Measurements from ENCODE around the gene FOXL2.

The FOXL2 gene

GRCh38 chr3:138923531-138923994, 23.4 kb downstream of the FOXL2 start:
- DNase-seq = peak; percentile 39 to 80

- peak in 1 of 2 experiments; percentile 22 for DNase-seq
These were observed 24.5 kb downstream of the FOXL2 start for GRCh38 chr3:138922400-138922799.

GRCh38 chr3:138921316-138922292, 25.3 kb downstream of the FOXL2 start:
- DNase-seq = peak in 1 of 2 experiments; percentile 57

GRCh38 chr3:138919325-138919724, 27.6 kb downstream of the FOXL2 start:
- no peak for DNase-seq

GRCh38 chr3:138916824-138917223, 30.1 kb downstream of the FOXL2 start:
- no peak for DNase-seq

GRCh38 chr3:138915503-138916498, 31.1 kb downstream of the FOXL2 start:
- DNase-seq = peak; percentile 61 to 82

GRCh38 chr3:138914870-138915502, 32.0 kb downstream of the FOXL2 start:
- DNase-seq = peak in 1 of 2 experiments; percentile 61

GRCh38 chr3:138913766-138914165, 33.2 kb downstream of the FOXL2 start:
- DNase-seq = no peak

GRCh38 chr3:138912237-138912636, 34.7 kb downstream of the FOXL2 start:
- no peak for DNase-seq

- DNase-seq = no peak
These were observed 35.3 kb downstream of the FOXL2 start for GRCh38 chr3:138911621-138912020.

GRCh38 chr3:138909904-138910303, 37.0 kb downstream of the FOXL2 start:
- DNase-seq = no peak

GRCh38 chr3:138908846-138909245, 38.1 kb downstream of the FOXL2 start:
- no peak for DNase-seq

GRCh38 chr3:138907539-138907938, 39.4 kb downstream of the FOXL2 start:
- DNase-seq = no peak

GRCh38 chr3:138902171-138902570, 44.8 kb downstream of the FOXL2 start:
- no peak for DNase-seq

- no peak for DNase-seq
These were observed 45.4 kb downstream of the FOXL2 start for GRCh38 chr3:138901567-138901966.

GRCh38 chr3:138899351-138899991, 47.5 kb downstream of the FOXL2 start:
- no peak for DNase-seq

GRCh38 chr3:138898708-138899107, 48.2 kb downstream of the FOXL2 start:
- no peak for DNase-seq

GRCh38 chr3:138898301-138898700, 48.6 kb downstream of the FOXL2 start:
- no peak for DNase-seq
